HG03066 (cell line): Measurements from ENCODE around the gene PAEP.

Source experiments
- ATAC-seq: cut with Tn5 transposase; IDR thresholded peaks from one replicate; pipeline ENCODE4 v1.9.1; 2021; ENCODE audit warnings: low read depth; ENCODE audit not compliant: unreplicated experiment

The PAEP gene

DNA sequence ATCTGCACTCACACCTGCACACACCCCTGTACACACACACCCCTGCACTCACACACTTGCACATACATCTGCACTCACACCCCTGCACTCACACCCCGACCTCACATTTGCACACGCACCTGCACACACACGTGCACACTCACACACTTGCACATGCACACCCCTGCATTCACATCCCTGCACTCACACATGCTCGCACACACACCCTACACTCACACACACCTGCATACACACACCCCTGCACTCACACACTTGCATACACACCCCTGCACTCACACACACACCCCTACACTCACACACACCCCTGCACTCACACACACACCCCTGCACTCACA is 50.3 kb downstream of the PAEP start:
- ATAC-seq: no peak

- ATAC-seq: no peak
These were observed 50.9 kb downstream of the PAEP start for GRCh38 chr9:135612437-135612836.

- no peak for ATAC-seq
These were observed 51.7 kb downstream of the PAEP start for GRCh38 chr9:135612981-135613910.

DNA sequence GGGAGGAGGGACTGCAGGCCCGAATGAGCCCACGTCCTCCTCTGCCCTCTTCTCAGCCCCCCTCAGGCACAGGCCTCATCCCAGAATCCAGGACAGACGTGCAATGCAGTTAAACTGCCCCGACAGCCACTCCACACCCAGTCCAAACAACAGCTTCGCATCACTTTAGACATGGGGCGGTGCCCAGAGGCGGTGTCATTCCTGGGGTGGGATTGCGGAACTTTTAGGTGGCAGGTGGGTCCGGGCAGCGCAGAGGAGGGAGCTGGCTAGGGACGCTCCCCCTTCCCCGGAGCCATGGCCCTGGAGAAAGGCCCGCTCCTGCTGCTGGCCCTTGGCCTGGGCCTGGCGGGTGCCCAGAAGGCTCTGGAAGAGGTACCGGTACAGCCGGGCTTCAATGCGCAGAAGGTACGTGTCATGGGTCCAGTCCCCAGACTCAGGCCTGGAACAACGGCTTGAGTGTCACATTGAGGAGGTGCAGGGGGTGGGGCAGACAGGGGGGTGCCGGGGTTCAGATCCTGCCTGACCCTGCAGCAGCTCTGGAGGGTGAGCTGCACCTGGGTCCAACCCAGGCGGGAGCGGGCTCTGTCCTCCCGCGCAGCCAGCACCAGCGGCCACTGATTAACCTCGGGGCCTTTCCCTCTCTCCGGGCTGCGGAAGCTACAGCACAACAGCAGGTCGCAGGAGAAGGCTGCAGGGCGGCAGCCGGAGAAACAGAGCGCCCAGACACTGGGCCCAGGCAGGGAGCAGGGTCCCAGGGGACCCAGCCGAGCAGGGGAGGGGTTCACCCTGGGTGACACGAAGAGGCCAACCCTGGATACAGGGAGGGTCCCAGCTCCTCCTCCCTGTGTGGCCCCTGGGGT is 52.6 kb downstream of the PAEP start:
- no peak for ATAC-seq

DNA sequence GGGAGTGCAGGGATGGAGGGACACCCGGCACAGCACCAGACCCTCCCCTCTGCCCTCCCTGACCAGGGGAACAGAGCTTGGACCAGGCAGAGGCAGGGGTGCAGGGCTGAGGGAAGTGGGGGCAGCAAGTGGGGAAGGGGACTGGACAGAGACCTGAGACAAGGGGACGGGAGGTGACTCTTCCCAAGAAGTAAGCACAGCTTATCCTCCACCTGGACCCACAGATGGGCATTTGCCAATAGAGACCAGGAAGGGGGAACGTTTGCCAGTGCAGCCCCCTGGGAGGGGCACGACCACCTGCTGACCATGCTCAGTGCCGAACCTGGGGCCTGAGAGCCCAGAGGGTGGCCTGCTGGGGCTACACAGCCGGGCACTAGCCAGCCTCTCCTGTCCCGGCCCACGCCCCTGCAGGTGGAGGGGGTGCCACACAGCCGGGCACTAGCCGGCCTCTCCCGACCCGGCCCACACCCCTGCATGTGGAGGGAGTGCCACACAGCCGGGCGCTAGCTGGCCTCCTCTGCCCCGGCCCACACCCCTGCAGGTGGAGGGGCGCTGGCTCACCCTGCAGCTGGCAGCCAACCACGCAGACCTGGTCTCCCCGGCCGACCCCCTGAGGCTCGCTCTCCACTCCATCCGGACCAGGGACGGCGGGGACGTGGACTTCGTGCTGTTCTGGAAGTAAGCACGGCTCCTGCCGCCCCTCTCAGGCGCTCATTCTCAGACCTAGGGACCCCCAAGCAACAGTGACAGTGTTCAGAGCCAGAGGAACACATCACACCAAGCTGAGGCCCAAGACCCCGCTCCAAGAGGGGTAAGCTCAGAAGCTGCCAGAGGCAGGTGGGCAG is 53.5 kb downstream of the PAEP start:
- ATAC-seq: no peak

DNA sequence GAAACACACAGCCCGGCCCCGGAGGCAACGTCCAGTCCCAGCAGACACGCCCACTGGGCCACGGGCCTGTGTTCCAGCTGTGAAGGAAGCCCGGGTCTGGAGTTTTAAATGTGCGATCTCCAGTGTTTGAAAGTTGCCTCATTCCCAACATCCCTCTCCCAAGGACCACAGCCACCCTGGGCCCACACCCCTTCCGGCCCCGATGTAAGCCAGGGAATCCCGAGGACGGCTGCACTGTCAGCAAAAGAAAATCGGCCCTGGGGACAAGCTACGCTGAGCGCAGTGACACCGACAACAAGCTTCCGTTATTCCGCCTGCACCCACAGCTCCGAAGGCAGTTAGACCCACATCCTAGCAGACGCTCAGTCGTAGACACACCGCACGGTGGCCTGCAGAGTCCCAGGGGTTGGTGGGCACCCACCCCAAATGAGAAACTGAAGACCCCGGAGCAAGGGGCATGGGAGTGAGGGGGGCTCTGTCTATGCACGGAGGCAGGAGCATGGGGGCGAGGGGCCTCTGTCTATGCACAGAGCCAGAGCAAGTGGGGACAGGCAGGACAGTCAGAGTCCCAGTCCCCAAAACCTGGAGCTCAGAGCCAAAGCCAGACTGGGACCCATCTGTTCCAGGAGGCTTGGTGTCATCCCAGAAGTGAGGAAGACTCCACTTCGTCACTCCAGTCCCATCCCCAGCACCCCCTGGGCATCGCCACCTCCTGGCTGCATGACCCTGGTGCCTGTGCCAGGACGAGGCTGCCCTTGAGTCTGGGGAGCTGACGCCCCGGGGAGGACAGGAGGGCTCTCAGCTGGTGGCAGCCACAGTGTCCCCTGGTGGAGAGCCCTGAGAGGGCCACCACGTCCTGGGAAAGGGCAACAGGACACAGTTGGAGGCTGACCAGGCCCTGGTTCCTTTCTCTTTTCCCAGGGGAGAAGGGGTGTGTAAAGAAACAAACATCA is 54.4 kb downstream of the PAEP start:
- ATAC-seq: no peak
